Measurements from ENCODE around the gene APOA4.

GRCh38 chr11:116870054-116870453, 47.0 kb upstream of the APOA4 start:
- no peak for TF ChIP-seq CTCF (conservative IDR thresholded peaks at IDR 0.05)
- no peak for TF ChIP-seq ZFX (IDR thresholded peaks at IDR 0.05)
